ENCODE measurements around the gene COL21A1.
A peak's percentile ranks its signal among the peaks of the same experiment; 100 is the strongest.

Gene COL21A1

DNA sequence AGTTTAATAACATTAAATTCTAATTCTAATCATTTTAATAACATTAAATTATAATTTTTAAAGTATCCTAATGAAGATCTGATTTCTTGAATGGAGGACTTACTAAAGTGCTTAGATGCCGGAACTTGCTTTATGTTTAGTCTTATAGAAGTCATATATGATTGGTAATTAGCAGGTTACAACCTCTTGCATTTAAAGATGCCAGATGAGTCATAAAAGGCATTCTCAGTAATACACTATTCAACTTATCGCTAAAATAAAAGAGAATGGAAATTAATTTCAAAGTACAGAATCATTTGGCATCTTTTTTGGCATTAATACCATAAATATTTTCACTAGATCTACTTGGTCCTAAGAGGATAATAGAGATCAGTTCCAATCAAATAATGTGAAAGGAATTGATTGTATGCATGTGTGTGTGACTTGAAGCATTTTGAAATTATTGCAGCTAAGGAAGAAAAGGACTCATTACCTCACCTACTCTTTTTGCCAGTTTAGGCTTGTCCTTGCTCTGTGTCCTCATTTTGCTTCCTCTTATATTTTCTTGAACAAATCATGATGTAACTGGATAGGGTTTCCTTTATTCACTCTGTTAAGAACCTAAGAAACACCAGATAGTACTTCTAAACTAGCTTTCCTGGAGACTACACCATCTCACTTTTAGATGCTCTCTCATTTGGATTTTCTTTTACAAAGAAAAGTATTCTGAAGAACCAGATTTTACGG lies 2.7 kb downstream of the COL21A1 start:
- DNase-seq: peak; percentile 69

DNA sequence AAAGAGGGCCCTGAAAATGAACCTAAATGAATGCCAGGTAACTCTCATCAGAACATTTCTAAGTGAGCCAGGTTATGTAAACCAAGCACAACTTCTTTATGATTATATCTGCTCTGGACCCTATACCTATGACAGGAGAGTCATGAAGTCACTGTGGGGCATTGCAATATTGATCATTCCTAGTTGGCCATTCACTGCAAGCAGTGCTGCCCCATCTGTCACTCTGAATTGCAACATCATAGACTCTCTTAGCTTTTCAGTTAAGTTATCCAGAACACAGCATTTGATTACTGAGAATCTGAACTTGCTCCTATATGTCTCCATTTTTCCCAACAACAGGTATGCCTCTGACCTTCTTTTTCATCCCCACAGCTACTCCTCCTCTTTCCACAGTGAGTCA lies 3.3 kb downstream of the COL21A1 start:
- peak; percentile 2 for DNase-seq

DNA sequence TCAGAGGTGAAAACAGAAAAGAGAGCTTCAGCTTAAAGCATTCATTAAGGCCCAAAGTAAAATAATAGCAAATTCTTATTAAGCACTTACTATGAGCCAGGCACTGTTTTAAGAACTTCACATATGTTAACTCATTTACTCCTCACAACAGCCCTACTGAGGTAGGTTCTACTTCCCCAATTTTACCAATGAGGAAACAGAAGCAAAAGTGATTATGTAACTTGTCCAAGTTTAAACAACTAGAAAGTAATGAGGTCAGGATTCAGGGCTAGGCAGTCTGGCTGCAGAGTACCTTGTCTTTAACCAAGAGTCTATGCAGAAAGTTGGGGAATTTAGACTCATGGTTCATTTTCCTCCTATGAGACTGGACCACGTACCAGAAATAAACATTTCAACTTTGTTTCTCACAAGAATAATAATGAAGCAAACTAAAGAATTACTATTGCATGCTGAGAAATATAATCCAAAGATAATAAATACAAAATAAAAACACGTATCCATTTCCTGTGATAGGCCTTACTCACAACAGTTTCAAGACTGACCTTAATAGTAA lies 3.8 kb downstream of the COL21A1 start:
- DNase-seq: peak; percentile 86

DNA sequence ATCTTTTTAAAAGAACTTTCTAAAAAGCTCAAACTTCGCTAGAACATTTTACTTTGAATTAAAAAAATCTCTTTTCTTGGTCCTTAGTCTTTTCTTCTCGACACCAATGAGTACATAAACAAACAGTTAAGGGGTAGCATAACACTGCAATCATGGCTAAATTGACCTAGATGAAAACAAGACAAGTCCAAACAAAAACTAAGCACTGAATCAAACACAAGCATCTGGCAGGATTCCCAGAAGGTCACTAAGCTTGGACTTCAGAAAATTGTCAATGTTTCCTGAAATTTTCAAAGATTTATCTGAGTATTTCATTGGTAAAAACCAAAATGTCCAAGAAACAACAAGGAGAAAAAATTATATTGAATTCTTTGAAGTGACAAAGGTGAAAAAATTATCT lies 5.0 kb downstream of the COL21A1 start:
- no peak for DNase-seq

DNA sequence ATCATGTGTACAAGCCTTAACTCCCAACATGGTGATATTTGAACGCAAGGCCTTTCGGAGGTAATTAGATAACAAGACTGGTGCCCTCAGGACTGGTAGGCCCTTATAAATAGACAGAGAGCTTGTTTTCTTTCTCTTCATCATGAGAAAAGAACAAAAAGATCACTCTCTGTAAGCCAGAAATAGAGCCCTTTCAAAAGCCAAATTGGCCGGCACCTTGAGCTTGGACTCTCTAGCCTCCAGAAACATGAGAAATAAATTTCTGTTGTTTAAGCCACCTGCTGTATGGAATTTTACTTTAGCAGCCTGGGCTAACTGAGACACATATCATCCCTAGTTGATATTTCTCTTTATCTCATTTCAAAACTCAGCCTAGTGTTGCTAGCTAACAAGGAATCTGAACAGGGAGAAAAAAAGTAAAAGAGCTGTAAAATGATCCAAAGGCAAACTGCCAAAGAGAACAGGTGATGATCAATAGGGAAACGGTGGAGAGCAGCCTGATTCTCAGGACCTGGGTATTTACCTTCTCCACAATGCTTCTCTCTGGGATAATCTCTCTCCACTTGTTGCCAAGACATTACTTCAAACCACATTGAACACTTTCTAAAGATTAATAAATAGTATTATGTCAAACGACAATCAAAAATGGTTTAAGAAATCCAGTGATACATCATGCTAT lies 6.1 kb downstream of the COL21A1 start:
- DNase-seq: no peak

DNA sequence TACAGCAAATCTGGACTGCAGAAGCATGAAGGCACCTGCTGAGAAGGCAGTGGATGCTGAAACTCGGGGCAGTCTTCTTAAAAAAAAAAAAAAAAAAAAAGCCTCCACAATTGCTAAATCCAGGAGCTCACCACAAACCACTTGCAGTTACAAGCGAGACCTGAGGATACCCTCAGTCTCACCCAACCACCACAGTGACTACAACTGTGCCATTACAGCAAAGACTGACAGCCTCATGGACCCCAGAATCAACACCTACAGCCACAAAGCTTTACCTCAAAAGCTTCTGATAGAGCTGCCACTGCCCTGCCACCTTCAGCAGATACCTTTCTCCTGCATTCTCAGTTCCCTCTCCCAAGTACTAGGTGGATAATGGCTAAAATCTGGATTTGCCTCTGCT lies 9.0 kb downstream of the COL21A1 start:
- no peak for DNase-seq

DNA sequence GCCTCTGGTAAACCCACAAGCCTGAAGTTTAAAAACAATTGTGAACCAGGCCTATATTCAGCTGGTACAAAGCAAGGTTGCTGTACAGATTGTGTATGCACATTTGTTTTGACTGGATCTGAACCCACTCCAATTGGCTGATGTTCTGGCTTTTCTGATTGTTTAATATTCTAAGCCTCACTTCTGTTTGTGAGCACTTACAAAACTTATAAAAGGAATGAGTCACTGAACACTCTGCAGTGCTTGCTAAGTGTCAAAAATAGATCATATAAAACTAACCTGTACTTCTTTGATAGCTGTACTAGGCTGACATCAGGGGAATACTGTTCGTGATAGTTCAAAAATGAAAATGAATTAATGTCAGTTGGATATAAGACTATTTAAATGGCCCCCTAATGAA lies 12.1 kb downstream of the COL21A1 start:
- DNase-seq: no peak

DNA sequence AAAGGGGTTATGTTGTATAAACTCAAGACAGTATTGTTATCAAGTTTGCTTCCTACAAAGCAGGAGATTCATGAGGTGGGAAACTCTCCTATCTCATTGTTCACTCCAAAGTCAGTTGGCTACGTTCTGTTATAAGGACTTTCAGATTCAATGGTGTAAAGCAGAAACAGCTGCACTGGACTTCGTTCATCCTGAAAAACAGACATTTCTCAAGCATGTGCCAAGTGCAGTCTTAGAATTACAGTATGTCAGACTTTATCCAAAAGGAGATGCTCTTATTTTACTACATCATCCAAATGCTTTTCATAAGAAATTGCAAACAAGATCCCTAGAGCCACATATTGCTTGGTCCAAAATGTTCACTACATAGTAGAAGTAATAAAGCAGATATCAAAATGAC lies 14.9 kb downstream of the COL21A1 start:
- DNase-seq: no peak

DNA sequence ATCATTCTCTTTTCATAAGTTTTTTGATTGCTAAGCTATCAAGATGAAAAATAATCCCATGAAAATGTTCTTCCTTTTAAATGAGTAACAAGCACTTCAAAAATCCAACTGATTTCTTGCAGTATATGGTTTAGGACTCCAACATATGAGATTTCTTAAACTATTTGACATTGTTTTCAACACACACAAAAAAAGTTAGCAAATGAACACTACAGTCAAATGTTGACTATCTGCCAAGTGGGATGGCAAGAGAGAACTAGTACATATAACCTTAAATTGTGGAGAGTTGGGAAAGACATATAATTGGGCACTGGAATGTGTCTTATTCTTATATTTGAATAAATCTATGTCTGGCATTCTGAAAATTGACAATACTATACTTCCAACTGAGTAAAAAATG lies 15.6 kb downstream of the COL21A1 start:
- no peak for DNase-seq

DNA sequence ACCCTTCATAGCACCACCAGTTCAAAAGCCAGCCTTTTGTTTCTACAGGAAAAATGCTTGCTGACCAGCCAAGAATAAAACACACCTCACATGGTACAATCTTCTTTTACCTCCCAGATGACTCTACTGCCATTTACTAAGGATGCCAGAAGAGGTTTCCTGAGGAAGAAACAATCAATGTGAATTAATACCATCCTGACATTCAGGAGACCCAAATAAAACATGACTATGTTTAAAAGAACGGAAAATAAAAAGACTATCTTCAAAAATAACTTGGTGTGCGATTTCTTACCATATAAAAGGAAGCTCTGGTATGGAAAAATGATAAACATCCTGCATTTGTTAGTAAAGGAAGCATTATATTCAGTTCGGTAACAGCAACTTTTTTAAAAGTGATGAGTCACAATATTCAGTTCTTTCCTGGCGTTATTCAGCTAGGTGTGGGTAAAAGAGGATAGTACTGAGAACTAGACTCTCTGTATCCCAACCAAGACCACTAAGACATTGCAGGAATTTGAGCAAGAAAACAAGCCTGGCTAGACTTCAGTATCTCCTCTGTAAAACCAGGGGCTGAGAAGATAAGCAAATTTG lies 16.3 kb downstream of the COL21A1 start:
- no peak for DNase-seq

DNA sequence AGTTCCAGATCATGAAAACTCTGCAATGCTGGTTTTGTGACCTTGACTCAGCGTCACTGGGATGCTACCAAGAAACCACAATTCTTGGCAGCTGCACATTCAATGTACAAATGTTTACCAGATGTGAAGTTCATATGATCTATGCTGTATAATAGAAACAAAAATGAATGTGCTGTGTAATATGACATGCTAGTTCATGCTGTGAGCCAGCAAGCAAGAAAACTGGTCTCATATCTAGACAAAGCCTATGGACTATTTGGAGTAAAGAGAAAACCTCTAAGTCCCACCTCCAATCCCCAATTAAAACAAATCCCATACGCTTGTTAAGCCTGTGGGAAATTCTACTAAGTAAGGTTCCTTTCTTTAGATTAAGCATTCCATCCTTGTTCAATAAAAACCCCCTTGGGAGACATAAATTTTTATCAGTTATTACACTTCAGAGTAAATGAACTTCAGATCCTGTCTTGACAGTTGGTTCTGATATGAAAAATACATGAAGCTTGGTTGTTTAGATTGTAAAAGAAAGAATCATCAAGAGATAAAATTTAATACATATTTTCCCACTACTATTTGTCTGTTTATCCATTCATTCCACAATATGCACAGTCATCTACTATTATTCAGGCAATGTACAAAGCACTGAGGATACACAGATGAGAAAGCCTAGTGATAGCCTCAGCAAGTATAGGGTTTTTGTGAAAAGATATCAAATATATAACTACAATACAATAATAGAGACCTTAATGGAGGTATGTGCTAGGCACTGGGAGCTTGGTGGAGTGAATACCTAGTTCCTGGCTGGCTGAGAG lies 20.1 kb downstream of the COL21A1 start:
- DNase-seq: no peak

DNA sequence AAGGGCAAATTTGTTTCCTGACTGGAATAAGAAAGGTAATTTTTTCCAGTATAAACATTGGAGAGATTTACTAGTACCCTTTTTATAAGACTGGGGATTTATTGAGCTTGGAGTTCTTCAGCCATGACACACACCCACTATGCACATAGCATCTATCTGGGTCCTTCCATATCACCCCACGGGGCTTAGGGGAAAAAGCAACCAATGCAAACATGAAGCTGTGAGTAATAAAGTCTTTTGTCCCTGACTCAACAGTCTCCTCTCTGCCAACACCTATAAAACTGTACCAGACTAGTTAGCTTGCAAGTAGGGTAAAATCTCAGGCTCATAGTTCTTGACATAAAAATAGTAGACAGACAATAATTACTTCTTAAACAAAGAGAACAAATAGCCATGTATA lies 23.4 kb downstream of the COL21A1 start:
- no peak for DNase-seq

DNA sequence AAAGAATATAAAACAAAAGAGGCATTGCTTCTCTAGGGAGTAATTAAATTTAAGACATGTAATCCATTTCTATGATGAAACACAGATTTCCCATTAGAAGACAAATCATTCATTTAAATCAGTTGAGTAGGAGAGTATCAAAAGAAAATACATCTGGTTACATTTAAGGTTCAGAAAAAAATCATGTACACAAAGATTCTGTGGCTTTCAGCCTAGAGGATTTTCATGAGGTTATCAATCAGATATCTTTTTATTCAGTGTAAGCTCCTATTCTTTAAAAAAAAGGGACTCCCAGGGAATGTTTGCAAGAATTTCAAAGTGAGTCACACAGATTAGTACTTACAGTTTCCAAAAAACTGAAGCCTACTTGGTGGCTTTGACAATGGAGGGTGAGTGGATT lies 24.9 kb downstream of the COL21A1 start:
- DNase-seq: no peak

DNA sequence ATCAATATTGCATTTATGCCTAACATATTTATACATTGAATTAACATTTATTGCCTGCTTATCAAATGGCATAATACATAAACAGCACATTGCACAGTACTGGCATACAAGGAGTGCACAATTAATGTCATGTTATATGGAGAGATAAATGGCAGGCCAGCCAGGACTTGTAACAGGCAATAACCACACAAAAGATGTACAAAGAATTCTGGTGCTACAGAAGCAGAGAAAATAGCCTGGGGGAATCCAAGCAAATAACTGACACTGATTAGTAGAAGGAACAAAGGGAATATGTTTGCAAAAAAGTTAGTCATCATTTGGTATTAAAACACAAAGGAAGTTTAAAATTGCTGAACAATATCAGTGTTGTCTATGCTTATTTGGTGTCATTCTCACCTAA lies 27.3 kb downstream of the COL21A1 start:
- no peak for DNase-seq

DNA sequence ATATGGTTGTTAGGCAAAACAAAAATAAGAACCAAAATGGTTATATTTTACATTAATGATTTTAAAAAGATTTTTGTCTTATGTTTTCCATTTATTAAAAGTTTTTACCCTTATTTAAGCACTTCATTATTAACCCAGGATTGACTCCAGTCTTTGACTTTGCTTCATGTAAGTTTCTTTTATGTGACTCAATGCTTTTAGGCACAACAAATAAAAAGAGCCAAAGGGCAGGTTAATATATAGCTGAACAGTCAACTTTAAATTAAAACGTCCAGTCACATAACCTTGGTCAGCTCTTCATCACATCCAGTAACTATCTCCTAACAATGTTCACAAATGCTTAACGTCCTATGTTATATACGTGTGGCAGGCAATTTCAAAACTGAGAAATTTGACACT lies 32.7 kb downstream of the COL21A1 start:
- no peak for DNase-seq

DNA sequence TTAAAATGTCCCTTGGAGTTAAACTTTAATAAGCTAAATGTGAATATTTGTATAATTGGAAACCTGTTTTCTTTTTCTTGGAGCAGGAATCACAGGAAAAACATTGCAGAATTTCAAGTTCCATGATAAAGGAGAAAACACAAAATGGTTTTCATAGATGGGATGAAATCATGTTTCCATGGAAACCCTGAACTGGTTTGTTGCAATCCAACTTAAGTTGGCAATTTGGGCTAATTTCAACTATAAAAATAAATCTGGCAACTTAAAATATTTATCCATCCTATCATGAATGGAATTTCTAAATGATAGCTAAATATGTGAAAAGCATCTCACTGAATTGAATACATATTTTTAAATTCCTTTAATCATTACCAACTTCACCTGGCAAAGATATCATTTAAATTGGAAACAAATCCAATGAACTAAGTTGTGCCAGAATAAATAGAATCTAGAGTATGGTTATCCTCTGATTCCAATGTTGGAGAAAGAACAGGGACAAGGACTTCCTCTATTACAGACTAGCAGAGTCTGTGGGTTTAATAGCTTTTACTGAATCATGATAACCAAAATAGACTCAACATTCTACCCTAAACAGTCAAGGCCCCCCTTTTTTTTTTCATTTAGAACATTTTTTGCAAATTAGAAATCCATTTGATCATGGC lies 33.2 kb downstream of the COL21A1 start:
- no peak for DNase-seq

DNA sequence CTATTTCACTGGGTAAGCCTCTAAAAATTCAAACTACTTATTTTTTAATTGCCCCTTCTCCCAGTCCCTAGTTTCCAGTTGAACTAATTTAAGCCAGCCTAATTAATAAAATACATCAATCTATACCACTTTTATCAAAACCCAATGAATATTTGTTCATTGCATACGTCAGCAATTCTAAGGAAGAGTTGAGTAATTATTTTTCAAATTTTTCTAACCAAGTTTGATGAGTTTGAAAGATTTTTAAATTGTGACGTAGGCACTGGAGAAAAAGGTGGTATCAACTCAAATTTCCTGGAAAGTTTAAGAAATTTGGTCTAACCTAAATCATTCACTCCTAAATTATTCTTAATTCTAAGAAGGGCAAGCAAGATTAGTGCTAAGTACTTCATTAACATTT lies 35.7 kb downstream of the COL21A1 start:
- DNase-seq: no peak

DNA sequence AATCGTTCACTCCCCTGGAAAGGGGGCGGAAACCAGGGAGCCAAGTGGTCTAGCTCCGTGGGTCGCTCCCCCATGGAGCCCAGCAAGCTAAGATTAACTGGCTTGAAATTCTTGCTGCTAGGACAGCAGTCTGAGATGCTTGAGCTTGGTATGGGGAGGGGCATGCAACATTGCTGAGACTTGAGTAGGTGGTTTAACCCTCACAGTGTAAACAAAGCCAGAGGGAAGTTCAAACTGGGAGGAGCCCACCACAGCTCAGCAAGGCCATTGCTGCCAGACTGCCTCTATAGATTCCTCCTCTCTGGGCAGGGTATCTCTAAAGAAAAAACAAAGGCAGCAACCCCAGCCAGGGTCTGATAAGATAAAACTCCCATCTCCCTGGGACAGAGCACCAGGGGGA lies 43.2 kb downstream of the COL21A1 start:
- no peak for DNase-seq

DNA sequence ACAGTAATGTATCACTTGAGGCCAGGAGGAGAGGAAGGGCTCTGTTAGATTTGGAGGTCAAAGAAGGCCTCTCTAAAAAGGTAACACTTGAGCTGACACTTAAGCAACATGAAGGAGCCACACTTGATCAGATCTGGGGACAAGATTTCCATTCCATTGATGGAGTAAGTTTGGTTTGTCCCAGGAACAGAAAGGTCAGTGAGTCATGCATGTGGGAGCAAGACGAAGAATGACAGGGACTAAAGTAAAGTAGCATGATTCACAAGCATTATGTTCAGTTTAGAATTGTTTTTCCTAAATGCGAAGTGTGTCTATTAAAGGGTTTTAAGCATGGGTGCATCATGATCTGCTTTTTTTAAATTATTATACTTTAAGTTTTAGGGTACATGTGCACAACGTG lies 47.4 kb downstream of the COL21A1 start:
- DNase-seq: no peak

DNA sequence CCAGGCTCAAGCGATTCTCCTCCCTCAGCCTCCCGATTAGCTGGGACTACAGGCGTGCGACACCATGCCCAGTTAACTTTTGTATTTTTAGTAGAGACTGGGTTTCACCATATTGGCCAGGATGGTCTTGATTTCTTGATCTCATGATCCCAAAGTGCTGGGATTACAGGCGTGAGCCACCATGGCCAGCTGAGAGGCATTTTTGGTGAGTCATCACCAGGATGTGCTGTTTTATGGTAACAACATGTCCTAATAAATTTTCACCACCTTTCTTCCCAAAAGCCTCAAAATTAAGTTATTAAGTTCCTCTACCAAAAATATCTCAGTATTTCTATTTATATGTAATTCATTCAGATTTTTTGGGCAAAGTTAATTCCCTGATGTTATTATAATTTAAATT lies 53.5 kb downstream of the COL21A1 start:
- DNase-seq: no peak

DNA sequence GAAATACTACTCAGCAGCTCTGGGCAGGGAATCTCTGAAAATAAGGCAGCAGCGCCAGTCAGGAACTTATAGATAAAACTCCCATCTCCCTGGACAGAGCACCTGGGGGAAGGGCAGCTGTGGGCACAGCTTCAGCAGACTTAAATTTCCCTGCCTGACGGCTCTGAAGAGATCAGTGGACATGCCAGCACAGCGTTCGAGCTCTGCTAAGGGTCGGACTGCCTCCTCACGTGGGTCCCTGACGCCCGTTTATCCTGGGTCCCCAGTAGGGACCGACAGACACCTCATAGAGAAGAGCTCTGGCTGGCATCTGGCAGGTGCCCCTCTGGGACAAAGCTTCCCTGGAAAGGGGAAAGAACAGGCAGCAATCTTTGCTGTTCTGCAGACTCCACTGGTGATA lies 59.0 kb downstream of the COL21A1 start:
- DNase-seq: no peak

DNA sequence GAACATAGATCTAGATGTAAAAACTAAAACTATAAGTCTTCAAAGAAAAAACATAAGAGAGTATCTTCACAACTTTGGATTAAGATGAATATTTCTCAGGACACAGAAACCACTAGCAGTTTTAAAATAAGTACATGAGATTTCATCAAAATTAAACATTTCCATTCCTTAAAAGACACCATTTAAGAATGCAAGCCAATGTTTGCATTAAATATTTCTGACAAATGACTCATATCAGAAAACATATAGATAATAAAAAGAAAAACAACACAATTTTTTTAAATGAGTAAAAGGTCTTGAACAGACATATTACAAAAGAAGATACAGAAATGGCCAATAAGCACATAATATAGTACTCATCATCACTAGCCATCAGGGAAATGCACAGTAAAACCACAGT lies 59.7 kb downstream of the COL21A1 start:
- DNase-seq: no peak

DNA sequence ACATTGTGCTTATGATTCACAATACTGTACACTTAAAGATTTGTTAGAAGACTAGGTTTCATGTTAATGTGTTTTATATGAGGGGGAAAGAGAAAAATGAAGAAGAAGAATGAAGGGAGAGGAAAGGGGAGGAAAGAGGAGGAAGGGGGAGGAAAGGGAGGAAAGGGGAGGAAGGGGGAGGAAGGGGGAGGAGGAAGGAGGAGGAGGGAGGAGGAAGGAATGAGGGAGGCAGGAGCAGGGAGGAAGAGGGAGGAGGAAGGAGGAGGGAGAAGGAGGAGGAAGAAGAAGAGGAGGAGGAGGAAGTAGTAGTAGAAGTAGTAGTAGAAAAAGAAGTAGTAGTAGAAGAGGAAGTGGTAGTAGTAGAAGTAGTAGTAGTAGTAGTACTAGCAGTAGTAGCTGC lies 70.6 kb downstream of the COL21A1 start:
- no peak for DNase-seq

Data from inflammatory macrophage treated with lipopolysaccharide for 4 hours (primary cell).